K562 (cell line): Measurements from ENCODE around the gene CDK14. TPM values are rescaled to one million over a fixed set of nuclear protein-coding genes. Genes with fewer than 3 reads are reported as not detected.

Experiments used
- ATAC-seq: fragments of 200-7000 bp; cut with Tn5 transposase; 3 replicates; pipeline ENCODE4 v1.9.1; 2020; ENCODE audit warnings: moderate library complexity
- BruUV-seq: library from RNA; stranded (reverse); fragments of 400-500 nt; replicated peaks from 2 replicates; lab custom pipeline; 2021; lab: Mats Ljungman, UMichigan
- CTCF ChIA-PET: fragments of 300-600 bp; formaldehyde crosslinking; extraction: SDS; loops from one replicate; lab custom pipeline; 2021; ENCODE audit warnings: low intra/inter-chr PET ratio; lab: Yijun Ruan, JAX
- POLR2A ChIA-PET: fragments of 300-600, 350-650 bp; sonication (Branson Sonifier 250); formaldehyde crosslinking; extraction: SDS; loops from one replicate; lab custom pipeline; 2021; ENCODE audit warnings: antibody characterized with exemption, inconsistent platforms; lab: Yijun Ruan, JAX
- DNase-seq, 4 experiments: peaks; one replicate each; pipeline versions ENCODE4 v3.0.0 to v3.0.0-alpha.2; 2011 to 2018; ENCODE audit warnings: low spot score in 3 of 4, mixed read lengths in 3 of 4; ENCODE audit errors: extremely low read depth in 1 of 4
- FAIRE-seq: peaks from 2 replicates; lab custom pipeline; 2011; peaks lifted over from hg19 to GRCh38; lab: Jason Lieb, UNC
- H2AFZ ChIP-seq: 2 replicates; pipeline ENCODE4 v1.6.0; 2011; ENCODE audit warnings: low read depth, low read length, control low read depth, inconsistent platforms
- H3K27ac ChIP-seq: fragments of 200-600 bp; 3 replicates; pipeline ENCODE4 v1.8.0; 2011; ENCODE audit warnings: low read depth, mild to moderate bottlenecking, control low read depth, inconsistent platforms, low read length, moderate library complexity, mixed read lengths; ENCODE audit errors: extremely low read depth
- H3K27me3 ChIP-seq, 2 experiments: fragments of 300-600 bp in 1 of 2; 2 replicates in 1 of 2; 3 replicates in 1 of 2; pipeline versions ENCODE4 v1.6.0 to v1.8.0; 2011; ENCODE audit warnings: inconsistent platforms in 2 of 2, low read length in 2 of 2, mild to moderate bottlenecking in 1 of 2, mixed read lengths in 1 of 2, moderate library complexity in 1 of 2; ENCODE audit not compliant: control insufficient read depth in 2 of 2, insufficient read depth in 2 of 2
- H3K36me3 ChIP-seq: fragments of 300-600 bp; 3 replicates; pipeline ENCODE4 v1.8.0; 2011; ENCODE audit warnings: mild to moderate bottlenecking, low read length, inconsistent platforms; ENCODE audit not compliant: control insufficient read depth, insufficient read depth
- H3K4me1 ChIP-seq, 2 experiments: fragments of 200-600 bp in 1 of 2; replicated peaks in 1 of 2; 2 replicates in 1 of 2; 3 replicates in 1 of 2; pipeline versions ENCODE4 v1.5.1 to v1.8.0; 2011; ENCODE audit warnings: inconsistent platforms in 2 of 2, low read length in 2 of 2, mild to moderate bottlenecking in 1 of 2, mixed read lengths in 1 of 2, moderate library complexity in 1 of 2; ENCODE audit not compliant: control insufficient read depth in 2 of 2, insufficient read depth in 2 of 2
- H3K4me2 ChIP-seq: 2 replicates; pipeline ENCODE4 v1.6.1; 2011; ENCODE audit warnings: low read length, control low read depth, inconsistent platforms, mixed read lengths; ENCODE audit not compliant: insufficient read depth
- H3K4me3 ChIP-seq: fragments of 200-600 bp; sonication (generic), shearing (Covaris generic); 2 replicates; pipeline ENCODE4 v1.5.1; 2016; ENCODE audit warnings: control low read depth, inconsistent platforms
- H3K79me2 ChIP-seq: fragments of 200-600 bp; 3 replicates; pipeline ENCODE4 v1.8.0; 2011; ENCODE audit warnings: low read length, inconsistent platforms; ENCODE audit not compliant: control insufficient read depth, insufficient read depth
- H3K9ac ChIP-seq, 2 experiments: 2 replicates each; pipeline versions ENCODE4 v1.6.0 to v1.6.1; 2011; ENCODE audit warnings: low read depth in 2 of 2, low read length in 2 of 2, control low read depth in 1 of 2, inconsistent platforms in 1 of 2, mild to moderate bottlenecking in 1 of 2, mixed read lengths in 1 of 2; ENCODE audit not compliant: insufficient read depth in 1 of 2
- H3K9me1 ChIP-seq: one replicate; pipeline ENCODE4 v1.6.0; 2011; ENCODE audit warnings: inconsistent platforms, mild to moderate bottlenecking, low read length, moderate library complexity; ENCODE audit not compliant: control insufficient read depth, insufficient read depth
- H3K9me3 ChIP-seq: replicated peaks from 2 replicates; pipeline ENCODE4 v1.5.1; 2011; ENCODE audit warnings: low read depth, low read length, inconsistent platforms; ENCODE audit not compliant: control insufficient read depth, insufficient read depth
- H4K20me1 ChIP-seq: replicated peaks from 2 replicates; pipeline ENCODE4 v1.6.1; 2011; ENCODE audit warnings: low read length, inconsistent platforms, mixed read lengths; ENCODE audit not compliant: control insufficient read depth, insufficient read depth
- GTF2F1 ChIP-seq: IDR thresholded peaks from 2 replicates; pipeline ENCODE4 v1.6.1; 2011; ENCODE audit warnings: low read depth, low read length, improper control_type of control experiment
- HMBOX1 ChIP-seq: sonication (generic); IDR thresholded peaks from 2 replicates; pipeline ENCODE4 v1.6.1; 2016
- HMG20B ChIP-seq: fragments of 250-450 bp; sonication (Bioruptor Pico); IDR thresholded peaks from 2 replicates; pipeline ENCODE4 v1.5.0; 2021; ENCODE audit warnings: mild to moderate bottlenecking
- MCM7 ChIP-seq, 2 experiments: fragments of 450-650 bp; IDR thresholded peaks; 2 replicates each; pipeline ENCODE4 v1.6.1; 2016 to 2018
- NFIX ChIP-seq: fragments of 250-450 bp; sonication (Bioruptor Pico); IDR thresholded peaks from 2 replicates; pipeline ENCODE4 v1.4.0; 2020; ENCODE audit warnings: low read depth, mild to moderate bottlenecking, moderate library complexity
- ZNF384 ChIP-seq: IDR thresholded peaks from 2 replicates; pipeline ENCODE4 v1.6.1; 2012; ENCODE audit warnings: low read depth, low read length, improper control_type of control experiment
- WGBS: fragments of 100-300 bp; shearing (Covaris generic); methylation state at CpG from one replicate; pipeline ENCODE4 v1.1.6; 2016; ENCODE audit warnings: low coverage, mixed read lengths; ENCODE audit not compliant: insufficient coverage; ENCODE audit errors: missing lambda C conversion rate; 5-methylcytosine and 5-hydroxymethylcytosine counted together
- in situ Hi-C: fragments of 300-500 bp; cut with MboI; formaldehyde crosslinking; loops from 4 replicates; pipeline ENCODE4 v1.15.0; 2018; ENCODE audit warnings: inconsistent platforms, mixed read lengths
- intact Hi-C: fragments of 100-400 bp; cut with micrococcal nuclease; formaldehyde crosslinking; loops from 2 replicates; pipeline ENCODE4 v1.14.2; 2022
- polyA plus RNA-seq, 8 experiments: library from polyadenylated mRNA; depleted of rRNA in 4 of 8; stranded (reverse) in 5 of 8; unstranded in 3 of 8; fragments of >200 nt; fragmentation: Nextera tagmentation in 2 of 8; fragmentation: Illumina TruSeq in 1 of 8; extraction: Ambion mirVana in 2 of 8; extraction: Trizol in 1 of 8; gene quantifications; 2 replicates each; pipeline versions ENCODE4 v1.2.1 to v1.2.3, GENCODE V29; 2011 to 2014; ENCODE audit warnings: inconsistent platforms in 1 of 8, missing spikeins in 1 of 8
- total RNA-seq, 7 experiments: library from RNA; depleted of rRNA in 6 of 7; stranded (reverse); fragments of >200 nt in 6 of 7; fragmentation: Illumina TruSeq in 2 of 7; extraction: Trizol in 2 of 7; gene quantifications; 2 replicates each; pipeline versions ENCODE4 v1.2.1 to v1.2.3, GENCODE V29; 2011 to 2021; ENCODE audit warnings: low replicate concordance in 1 of 7
- TF ChIP-seq, protein P1 (sequence below), 2 experiments: fragments of 450-650 bp; IDR thresholded peaks; 2 replicates each; pipeline ENCODE4 v1.6.1; 2016

The CDK14 gene
- total and polyA plus RNA-seq, 9 of the 15 experiments (the other 6 are each of a cell fraction or from before 2014, with no cell fraction given) = 0.03 to 0.91 (median 0.16) TPM

DNA sequence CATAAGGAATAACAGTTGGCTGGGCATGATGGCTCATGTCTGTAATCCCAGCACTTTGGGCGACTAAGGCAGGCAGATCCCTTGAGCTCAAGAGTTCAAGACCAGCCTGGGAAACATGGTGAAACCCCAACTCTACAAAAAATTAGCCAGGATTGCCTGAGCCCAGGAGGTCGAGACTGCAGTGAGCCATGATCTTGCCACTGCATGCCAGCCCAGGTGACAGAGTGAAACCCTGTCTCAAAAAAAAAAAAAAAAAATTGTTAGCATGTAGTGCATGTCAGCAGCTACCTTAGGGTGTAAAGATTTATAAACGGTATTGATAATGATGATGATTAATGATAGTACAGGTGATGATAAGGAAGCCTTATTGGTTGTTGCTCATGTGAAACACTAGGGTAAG, 336.9 kb downstream of the CDK14 start:
- Histone ChIP-seq H3K36me3 (no peaks in the 10 kb centered on the region), H3K4me3 (no peak overlapping the region), H3K79me2 (no peaks in the 10 kb centered on the region), H3K9me1 (no peaks in the 10 kb centered on the region), H3K27me3 (no peaks in the 10 kb centered on the region), H3K9me3 (no peaks in the 10 kb centered on the region), H2AFZ (no peak overlapping the region), H3K27ac (no peak overlapping the region), H3K9ac (no peak overlapping the region), H3K4me2 (no peak overlapping the region), H3K4me1 (no peaks in the 10 kb centered on the region), H4K20me1 (no peaks in the 10 kb centered on the region)
- WGBS = 0% methylated on average over 3 of the region's 3 CpGs
- BruUV-seq = no TSS peak
- in situ Hi-C loops = no loop called here
- FAIRE-seq = no peak
- CTCF ChIA-PET = no interaction called here
- intact Hi-C loops = no loop called here
- no peak for DNase-seq
- ATAC-seq = no peak
- no peak for TF ChIP-seq HMG20B (CRISPR knock-in tag)
- POLR2A ChIA-PET = no interaction called here

GRCh38 chr7:90933984-90934383, 337.9 kb downstream of the CDK14 start:
- FAIRE-seq = no peak
- no peaks in the 10 kb centered on the region for H3K9me3 ChIP-seq
- TF ChIP-seq HMBOX1 (no peak), MCM7 (IDR thresholded peaks at IDR 0.05) (no peak), ZNF384 (no peak), GTF2F1 (no peak), NFIX (CRISPR knock-in tag) (no peak)
- TF ChIP-seq, protein P1, sequence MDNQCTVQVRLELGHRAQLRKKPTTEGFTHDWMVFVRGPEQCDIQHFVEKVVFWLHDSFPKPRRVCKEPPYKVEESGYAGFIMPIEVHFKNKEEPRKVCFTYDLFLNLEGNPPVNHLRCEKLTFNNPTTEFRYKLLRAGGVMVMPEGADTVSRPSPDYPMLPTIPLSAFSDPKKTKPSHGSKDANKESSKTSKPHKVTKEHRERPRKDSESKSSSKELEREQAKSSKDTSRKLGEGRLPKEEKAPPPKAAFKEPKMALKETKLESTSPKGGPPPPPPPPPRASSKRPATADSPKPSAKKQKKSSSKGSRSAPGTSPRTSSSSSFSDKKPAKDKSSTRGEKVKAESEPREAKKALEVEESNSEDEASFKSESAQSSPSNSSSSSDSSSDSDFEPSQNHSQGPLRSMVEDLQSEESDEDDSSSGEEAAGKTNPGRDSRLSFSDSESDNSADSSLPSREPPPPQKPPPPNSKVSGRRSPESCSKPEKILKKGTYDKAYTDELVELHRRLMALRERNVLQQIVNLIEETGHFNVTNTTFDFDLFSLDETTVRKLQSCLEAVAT (IDR thresholded peaks at IDR 0.05) = no peak
- TF ChIP-seq, all 486 proteins: peak for 0
- CTCF ChIA-PET = no interaction called here
- Histone ChIP-seq H4K20me1 (no peaks in the 10 kb centered on the region), H3K79me2 (no peaks in the 10 kb centered on the region), H3K27me3 (no peaks in the 10 kb centered on the region), H3K4me2 (no peak overlapping the region), H3K9ac (no peak overlapping the region), H2AFZ (no peak overlapping the region), H3K4me3 (no peak overlapping the region), H3K36me3 (no peaks in the 10 kb centered on the region), H3K9me1 (no peaks in the 10 kb centered on the region), H3K4me1 (no peaks in the 10 kb centered on the region), H3K27ac (no peak overlapping the region)
- DNase-seq (no peak), ATAC-seq (no peak)
- intact Hi-C loops = no loop called here
- in situ Hi-C loops = no loop called here
- POLR2A ChIA-PET = no interaction called here
- no TSS peak for BruUV-seq
- WGBS = 2% methylated on average over 5 of the region's 5 CpGs
